GM20431 (cell line): ENCODE data around the gene CYP1B1.
"Not testable (repeated sequence)": the region's sequence is repeated elsewhere in the genome, so short reads cannot be mapped to it uniquely, and the experiment has no call there.

ENCODE experiments used
- in situ Hi-C: fragments of 300-500 bp; cut with MseI, MboI; formaldehyde crosslinking; loops from one replicate; pipeline ENCODE4 v1.15.0; 2020; ENCODE audit warnings: low sequenced_read_pairs; ENCODE audit not compliant: unreplicated experiment

CYP1B1 gene

DNA sequence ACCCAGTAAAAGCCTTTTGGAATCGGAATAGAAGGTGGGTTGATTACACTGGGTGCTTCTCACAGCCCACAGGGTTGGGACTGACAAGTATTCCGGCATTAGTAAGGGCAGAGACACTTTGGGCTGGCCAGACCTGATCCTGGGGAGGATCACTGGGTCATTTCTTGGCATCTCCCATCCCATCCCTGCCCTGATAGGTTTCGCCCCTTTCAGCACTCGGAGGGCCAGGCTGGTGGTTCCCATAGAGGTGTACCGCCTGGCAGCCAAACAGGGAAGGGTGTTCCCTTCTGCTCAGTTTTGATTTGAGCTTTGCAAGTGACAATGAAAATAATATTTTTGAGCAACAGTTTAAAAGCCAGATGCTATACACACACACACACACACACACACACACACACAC is 37.3 kb downstream of the CYP1B1 start:
- in situ Hi-C loops: no loop called here

DNA sequence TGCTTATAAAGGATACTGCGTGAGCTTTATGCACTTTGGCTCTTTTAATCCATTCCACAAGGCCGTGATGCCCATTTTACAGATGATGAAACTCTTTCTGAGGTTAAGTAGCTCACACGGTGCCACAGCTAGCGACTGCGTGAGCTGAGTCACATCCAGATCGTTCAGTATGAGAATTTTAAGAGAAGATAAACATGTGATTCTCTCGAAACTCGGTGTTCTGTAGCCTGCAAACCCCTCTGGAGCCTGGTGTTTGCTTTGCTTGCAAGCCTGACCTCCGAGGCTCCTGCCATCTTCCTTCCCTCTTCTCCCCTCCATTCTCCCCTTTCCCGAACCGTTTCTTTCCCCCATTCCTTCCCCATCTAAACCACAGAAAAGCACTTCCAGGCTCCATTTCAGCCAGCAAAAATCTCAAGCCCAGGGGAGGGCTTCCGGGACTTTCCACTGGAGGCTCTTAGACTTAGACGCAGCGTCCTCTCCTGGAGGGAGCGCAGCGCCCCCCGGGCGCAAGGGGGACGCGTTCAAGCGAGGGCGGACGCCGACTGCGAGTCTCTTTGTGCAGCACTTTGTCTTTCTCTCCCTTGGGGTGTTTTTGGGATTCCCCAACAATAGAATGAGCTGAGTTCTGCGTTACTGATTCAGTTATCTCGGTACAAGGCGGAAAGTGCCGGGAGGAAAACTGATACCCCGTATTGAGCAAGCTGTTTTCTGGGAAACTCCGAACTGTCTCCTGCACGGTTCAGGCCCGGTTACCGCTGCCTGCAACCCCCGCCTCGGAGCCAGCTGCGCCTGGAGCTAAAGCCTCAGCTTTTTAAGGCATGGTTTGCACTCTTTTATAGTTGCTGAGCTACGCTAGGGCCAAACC is 38.0 kb downstream of the CYP1B1 start:
- in situ Hi-C loops: no loop called here

DNA sequence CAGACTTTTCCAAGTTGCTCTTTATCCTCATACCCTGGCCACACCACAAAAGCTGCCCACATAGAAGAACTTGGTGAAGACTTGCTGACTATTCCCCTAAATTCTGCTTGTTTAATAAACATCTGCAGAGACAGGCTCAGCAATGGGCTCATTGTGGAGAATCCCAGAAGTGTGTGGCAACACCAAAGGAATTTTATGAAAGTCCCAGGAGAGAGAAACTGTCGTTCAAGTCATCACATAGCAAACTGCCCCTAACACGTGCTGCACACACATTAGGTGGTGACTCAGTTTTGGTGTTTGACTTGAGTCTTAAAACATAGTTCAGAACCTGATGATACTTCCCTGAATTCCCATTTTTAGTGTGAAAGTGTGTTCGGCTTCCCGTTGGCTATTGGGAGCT is 38.6 kb downstream of the CYP1B1 start:
- in situ Hi-C loops: no loop called here

DNA sequence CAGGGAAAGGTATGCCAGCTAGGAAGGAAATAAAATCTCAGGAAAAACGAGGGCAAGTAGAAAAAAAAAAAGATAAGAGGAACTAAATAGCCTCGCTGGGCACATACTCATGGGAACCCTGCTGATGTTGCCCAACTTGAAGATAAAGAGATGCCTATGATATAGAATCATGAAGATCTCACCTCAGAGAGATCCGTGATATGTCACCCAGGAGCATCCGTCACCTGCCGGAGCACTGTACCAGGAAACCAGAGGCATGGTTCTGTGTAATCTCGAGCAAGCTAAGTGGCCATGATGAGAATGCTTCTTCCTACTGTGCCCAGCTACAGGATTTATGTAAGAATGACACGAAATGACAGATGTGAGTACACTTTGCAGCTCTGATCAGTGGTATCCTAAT is 40.0 kb downstream of the CYP1B1 start:
- in situ Hi-C loops: no loop called here

DNA sequence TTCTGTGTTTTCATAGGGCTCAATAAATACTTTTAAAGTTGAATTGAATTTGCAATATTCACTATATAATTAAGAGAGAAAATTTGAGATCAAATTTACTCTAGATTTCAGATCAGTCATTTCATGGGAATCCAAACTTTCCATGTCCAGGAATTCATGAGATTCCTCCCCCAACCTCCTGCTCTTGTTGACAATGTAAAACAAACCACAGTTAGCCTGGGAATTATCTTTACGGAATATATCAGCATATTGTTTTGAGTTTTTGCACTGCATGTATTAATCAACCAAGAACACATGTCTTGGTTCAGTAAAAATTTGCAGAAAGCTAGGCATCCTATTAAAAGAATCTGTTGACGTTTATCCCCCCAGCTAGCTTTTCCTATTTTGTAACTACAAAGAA is 42.3 kb downstream of the CYP1B1 start:
- in situ Hi-C loops: no loop called here

DNA sequence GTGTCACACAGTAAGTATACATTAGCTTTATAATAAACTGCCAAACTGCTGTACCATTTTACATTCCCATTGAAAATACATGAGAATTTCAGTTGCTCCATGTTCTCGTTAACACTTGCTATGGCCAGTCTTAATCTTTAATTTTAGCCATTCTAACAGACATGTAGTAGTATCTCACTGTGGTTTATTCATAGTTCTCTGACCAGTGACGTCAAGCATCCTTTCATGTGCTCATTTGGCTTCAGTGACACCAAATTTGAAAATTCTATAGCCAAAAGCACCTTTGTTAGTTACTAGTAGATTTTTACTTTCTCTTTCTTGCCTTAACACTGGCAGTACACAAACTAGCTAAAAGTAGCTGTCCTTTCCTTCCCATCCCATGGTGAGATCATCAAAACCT is 43.0 kb downstream of the CYP1B1 start:
- in situ Hi-C loops: no loop called here

DNA sequence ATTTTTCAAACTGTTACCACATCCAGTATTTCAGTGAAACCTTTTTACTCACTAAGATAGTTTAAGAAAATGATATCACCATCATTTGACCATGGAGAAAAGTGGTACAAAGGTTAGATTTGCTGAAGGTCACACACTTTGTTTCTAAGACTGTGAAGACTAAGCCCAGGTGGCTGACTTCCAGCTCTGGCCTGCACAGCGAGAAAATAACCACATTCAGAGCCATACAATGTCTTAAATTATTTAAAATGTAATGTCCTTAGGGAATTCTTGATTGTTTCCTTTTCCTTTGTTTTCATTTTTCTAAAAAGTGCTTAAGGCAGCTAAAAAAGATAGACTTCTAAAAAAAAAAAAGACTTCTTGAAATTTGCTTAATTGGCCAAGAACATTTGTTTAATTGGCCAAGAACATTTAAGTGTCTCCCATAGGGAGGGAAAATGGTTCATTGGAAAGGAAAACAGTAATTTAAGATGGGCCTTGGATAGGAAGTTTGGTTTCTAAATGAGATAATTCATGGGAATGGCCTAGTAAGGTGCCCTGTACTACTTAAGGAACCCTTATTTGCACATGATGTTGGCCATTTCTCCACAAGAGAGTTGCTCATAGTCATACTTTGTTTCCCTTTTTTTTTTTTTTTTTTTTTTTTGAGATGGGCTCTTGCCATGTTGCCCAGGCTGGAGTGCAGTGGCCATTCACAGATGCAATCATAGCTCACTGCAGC is 45.2 kb downstream of the CYP1B1 start:
- in situ Hi-C loops: no loop called here

DNA sequence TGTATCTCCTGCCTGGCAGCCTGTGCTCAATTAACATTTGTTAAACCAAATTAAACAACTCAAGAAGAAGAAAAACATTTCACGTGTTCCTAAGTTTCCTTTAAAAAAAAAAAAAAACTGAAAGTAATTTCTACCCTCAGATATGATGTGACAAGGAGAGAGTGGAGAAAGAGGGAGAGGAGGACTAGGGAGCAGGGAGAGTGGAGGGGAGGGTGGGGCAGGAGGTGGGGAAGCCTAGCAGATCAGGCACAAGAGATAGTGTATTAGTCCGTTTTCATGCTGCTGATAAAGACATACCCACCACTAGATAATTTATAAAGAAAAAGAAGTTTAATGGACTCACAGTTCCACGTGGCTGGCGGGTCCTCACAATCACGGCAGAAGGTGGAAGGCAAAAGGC is 46.4 kb downstream of the CYP1B1 start:
- in situ Hi-C loops: no loop called here

DNA sequence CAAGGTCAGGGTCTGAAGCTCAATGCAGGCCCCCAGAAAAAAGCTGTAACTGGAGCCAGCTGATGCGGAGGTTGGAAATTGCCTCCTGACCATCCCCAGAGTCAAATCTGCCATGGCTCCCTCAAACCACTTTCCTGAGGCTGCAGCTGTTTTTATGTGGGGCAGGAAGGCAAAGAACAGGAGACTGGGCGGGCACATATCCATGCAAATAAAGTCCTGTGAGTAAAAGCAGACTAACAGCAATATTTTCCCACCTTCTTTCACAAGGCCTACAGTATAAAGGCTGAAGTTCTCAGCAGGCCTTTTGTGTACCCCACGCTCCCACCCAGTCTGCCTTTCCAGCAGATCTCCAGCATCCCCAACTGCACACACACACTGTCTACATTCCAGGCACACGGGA is 47.1 kb downstream of the CYP1B1 start:
- in situ Hi-C loops: no loop called here

DNA sequence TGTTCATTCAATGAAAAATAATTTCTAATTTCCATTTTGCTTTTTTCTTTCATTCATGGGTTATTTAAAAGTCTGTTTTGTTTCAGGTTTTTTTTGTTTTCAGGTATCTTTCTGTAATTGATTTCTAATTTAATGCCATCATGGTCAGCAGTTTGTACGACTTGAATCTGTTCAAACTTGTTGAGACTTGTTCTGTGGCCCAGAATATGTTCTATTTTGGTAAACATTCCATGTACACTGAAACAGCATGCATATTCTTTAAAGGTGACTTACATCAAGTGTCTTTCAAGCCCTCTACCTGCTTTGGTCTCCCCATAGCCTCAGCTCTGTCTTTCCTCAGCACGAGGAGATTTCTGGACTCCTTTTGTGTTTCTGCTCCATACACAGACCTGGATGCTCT is 49.1 kb downstream of the CYP1B1 start:
- in situ Hi-C loops: no loop called here

DNA sequence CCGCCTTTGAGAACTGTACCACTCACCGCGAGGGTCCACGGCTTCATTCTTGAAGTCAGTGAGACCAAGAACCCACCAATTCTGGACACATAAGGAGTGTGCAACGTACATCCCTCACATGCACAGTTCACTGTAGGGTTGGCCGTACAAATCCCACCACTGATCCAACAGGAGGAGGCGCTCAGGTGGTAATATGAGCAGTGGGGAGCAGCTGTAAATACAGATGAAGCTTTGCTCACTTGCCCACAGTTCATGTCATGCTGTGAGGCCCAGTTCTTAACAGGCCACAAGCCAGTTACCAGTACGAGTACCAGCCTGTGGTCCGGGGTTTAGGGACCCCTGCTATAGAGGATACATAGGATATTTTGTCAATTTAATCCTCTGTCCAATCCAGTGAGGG is 54.4 kb downstream of the CYP1B1 start:
- in situ Hi-C loops: no loop called here

DNA sequence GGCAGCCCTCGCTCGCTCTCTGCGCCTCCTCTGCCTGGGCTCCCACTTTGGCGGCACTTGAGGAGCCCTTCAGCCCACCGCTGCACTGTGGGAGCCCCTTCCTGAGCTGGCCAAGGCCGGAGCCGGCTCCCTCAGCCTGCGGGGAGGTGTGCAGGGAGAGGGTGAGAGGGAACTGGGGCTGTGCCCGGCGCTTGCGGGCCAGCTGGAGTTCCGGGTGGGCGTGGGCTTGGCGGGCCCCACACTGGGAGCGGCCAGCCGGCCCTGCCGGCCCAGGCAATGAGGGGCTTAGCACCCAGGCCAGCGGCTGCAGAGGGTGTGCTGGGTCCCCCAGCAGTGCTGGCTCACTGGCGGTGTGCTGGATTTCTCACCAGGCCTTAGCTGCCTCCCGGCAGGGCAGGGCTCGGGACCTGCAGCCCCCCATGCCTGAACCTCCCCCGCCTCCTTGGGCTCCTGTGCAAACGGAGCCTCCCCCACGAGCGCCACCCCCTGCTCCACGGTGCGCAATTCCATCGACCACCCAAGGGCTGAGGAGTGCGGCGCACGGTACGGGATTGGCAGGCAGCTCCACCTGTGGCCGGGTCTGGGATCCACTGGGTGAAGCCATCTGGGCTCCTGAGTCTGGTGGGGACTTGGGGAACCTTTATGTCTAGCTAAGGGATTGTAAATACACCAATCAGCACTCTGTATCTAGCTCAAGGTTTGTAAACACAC is 55.4 kb downstream of the CYP1B1 start:
- in situ Hi-C loops: not testable (repeated sequence)

DNA sequence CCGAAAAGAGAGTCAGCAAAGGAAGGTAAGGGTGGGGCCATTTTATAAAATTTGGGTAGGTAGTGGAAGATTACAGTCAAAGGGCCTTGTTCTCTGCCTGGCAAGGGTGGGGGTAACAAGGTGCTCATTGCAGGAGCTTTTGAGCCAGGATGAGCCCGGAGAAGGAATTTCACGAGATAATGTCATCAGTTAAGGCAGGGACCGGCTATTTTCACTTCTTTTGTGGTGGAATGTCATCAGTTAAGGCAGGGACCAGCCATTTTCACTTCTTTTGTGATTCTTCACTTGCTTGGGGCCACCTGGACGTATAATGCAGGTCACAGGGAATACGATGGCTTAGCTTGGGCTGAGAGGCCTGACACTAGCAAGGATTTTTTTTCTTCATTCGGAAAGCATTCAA is 58.1 kb downstream of the CYP1B1 start:
- in situ Hi-C loops: no loop called here
